ENCODE measurements around the gene CCNK. TPM values are rescaled to one million over a fixed set of nuclear protein-coding genes. Genes with fewer than 3 reads are reported as not detected.

The CCNK gene
- polyA plus RNA-seq, 2 of the 4 experiments (the other 2 are of a cell fraction) = 22.7 to 46.6 TPM

GRCh38 chr14:99440278-99440677, 40.9 kb upstream of the CCNK start:
- Histone ChIP-seq H3K4me1 (no peaks in the 10 kb centered on the region), H3K4me2 (no peak overlapping the region), H3K27ac (no peak overlapping the region), H3K4me3 (no peak overlapping the region), H3K9me3 (no peaks in the 10 kb centered on the region)
- no peak for TF ChIP-seq FOSL2 (IDR thresholded peaks at IDR 0.05)
- TF ChIP-seq FOSL2 (CRISPR knock-in tag; IDR thresholded peaks at IDR 0.05) = no peak
- TF ChIP-seq NR3C1 (IDR thresholded peaks at IDR 0.05) = no peak
- TF ChIP-seq CHD4 (IDR thresholded peaks at IDR 0.05; ENCODE audit: borderline replicate concordance) = no peak
- TF ChIP-seq HOXB13 (CRISPR knock-in tag; IDR thresholded peaks at IDR 0.05; ENCODE audit: low read depth) = no peak
- no peak for TF ChIP-seq FOSB (CRISPR knock-in tag; IDR thresholded peaks at IDR 0.05)
- no peak for TF ChIP-seq POLR2A (IDR thresholded peaks at IDR 0.05; ENCODE audit: low read length)
- no peak for TF ChIP-seq PHF8 (IDR thresholded peaks at IDR 0.05; ENCODE audit: borderline replicate concordance, low read depth)
- no peak for TF ChIP-seq HOXA7 (CRISPR knock-in tag; IDR thresholded peaks at IDR 0.05)
- TF ChIP-seq NPAS2 (CRISPR knock-in tag; IDR thresholded peaks at IDR 0.05; ENCODE audit: borderline replicate concordance) = no peak
- TF ChIP-seq ELK1 (IDR thresholded peaks at IDR 0.05; ENCODE audit: low read depth, low read length) = no peak
- WGBS (ENCODE audit: missing lambda C conversion rate) = 92% methylated on average over 14 of the region's 14 CpGs
- ChIA-PET POLR2A (no interaction called here), CTCF (interaction anchor here (0.9 to 1.4 kb wide), 6 partner anchors 10 to 47 kb away, joined by 3 to 4 read pairs (median 3); no protein-coding TSS in a partner anchor)
- ATAC-seq (peak; percentile 40 to 63; a peak in 3 of 6 replicates), FAIRE-seq (no peak), DNase-seq (ENCODE audit: low read depth in 1 of 2, low spot score in 1 of 2) (peak in 1 of 2 experiments; percentile 7)

DNA sequence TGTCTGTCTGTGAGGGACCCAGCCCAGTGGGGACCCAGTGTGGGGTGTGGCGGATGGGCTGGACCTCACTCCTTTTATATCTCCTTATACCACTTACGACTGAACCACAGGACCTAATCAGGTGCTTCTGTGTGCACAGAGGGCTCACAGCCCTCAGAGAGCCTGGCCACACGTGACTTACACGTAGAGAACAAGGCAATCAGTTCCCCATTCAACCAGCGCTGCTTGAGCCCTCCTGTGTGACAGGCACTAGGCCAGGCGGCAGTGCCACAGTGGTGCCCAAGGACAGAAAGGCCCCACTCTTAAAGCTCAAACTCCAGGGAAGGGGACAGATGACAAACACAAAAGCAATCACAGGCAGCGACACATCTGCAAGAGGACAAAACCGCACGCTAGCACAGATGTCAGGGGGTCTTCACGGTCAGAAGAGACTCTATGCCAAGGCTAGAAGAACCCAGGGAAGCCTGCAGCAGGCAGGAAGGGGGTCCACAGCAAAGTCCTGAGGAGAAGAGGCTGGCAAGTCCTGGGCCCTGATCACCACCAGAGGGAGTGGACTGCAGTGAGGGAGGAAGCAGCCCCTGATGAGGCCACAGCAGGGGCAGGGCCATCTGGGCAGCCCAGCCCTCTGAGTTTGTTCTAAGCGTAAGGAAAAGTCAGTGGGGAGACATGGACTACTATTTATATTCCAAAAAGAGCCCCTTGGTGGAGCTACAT, 39.9 kb upstream of the CCNK start:
- FAIRE-seq (no peak), ATAC-seq (peak; percentile 74 to 88), DNase-seq (ENCODE audit: low read depth in 1 of 2, low spot score in 1 of 2) (peak in 1 of 2 experiments; percentile 25)
- Histone ChIP-seq H3K9me3 (no peaks in the 10 kb centered on the region), H3K4me1 (no peaks in the 10 kb centered on the region), H3K4me2 (no peak overlapping the region), H3K4me3 (no peak overlapping the region), H3K27ac (no peak overlapping the region)
- CTCF ChIA-PET = interaction anchor here (0.7 to 1.2 kb wide), 6 partner anchors 12 to 444 kb away, joined by 3 to 4 read pairs (median 3); no protein-coding TSS in a partner anchor
- 93% methylated on average over 11 of the region's 11 CpGs for WGBS (ENCODE audit: missing lambda C conversion rate)
- POLR2A ChIA-PET = no interaction called here
- TF ChIP-seq RCOR1 (IDR thresholded peaks at IDR 0.05; ENCODE audit: low read depth, low read length) = no peak
- TF ChIP-seq ZFP36 (IDR thresholded peaks at IDR 0.05; ENCODE audit: borderline replicate concordance, partially characterized antibody) = no peak
- no peak for TF ChIP-seq RARB (CRISPR knock-in tag; IDR thresholded peaks at IDR 0.05)
- no peak for TF ChIP-seq CHD4 (IDR thresholded peaks at IDR 0.05; ENCODE audit: borderline replicate concordance)
- TF ChIP-seq, protein P1, sequence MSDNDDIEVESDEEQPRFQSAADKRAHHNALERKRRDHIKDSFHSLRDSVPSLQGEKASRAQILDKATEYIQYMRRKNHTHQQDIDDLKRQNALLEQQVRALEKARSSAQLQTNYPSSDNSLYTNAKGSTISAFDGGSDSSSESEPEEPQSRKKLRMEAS (IDR thresholded peaks at IDR 0.05) = no peak
- TF ChIP-seq RNF2 (IDR thresholded peaks at IDR 0.05; ENCODE audit: borderline replicate concordance, low read depth) = no peak
- TF ChIP-seq EHF (CRISPR knock-in tag; IDR thresholded peaks at IDR 0.05) = no peak
- no peak for TF ChIP-seq KDM5A (IDR thresholded peaks at IDR 0.05)
- no peak for TF ChIP-seq ZC3H11A (IDR thresholded peaks at IDR 0.05)
- no peak for TF ChIP-seq ZSCAN20 (CRISPR knock-in tag; IDR thresholded peaks at IDR 0.05)
- no peak for TF ChIP-seq EP300 (IDR thresholded peaks at IDR 0.05)
- no peak for TF ChIP-seq KDM1A (IDR thresholded peaks at IDR 0.05; ENCODE audit: low read depth)
- no peak for TF ChIP-seq NR3C1 (IDR thresholded peaks at IDR 0.05)
- TF ChIP-seq CHD2 (IDR thresholded peaks at IDR 0.05; ENCODE audit: low read length, partially characterized antibody) = no peak
- no peak for TF ChIP-seq NPAS2 (CRISPR knock-in tag; IDR thresholded peaks at IDR 0.05; ENCODE audit: borderline replicate concordance)
- no peak for TF ChIP-seq MYC (IDR thresholded peaks at IDR 0.05; ENCODE audit: borderline replicate concordance, low read length)
- TF ChIP-seq, protein P2, sequence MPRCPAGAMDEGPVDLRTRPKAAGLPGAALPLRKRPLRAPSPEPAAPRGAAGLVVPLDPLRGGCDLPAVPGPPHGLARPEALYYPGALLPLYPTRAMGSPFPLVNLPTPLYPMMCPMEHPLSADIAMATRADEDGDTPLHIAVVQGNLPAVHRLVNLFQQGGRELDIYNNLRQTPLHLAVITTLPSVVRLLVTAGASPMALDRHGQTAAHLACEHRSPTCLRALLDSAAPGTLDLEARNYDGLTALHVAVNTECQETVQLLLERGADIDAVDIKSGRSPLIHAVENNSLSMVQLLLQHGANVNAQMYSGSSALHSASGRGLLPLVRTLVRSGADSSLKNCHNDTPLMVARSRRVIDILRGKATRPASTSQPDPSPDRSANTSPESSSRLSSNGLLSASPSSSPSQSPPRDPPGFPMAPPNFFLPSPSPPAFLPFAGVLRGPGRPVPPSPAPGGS (IDR thresholded peaks at IDR 0.05) = no peak
